IPS DF 4.7 (cell line): ENCODE data around the gene KHNYN.

Experiments
- DNase-seq: peaks from one replicate; pipeline ENCODE4 v3.0.0-alpha.2; 2013; ENCODE audit warnings: low spot score; ENCODE audit errors: extremely low read depth

The KHNYN gene

GRCh38 chr14:24422261-24422660, 7.5 kb upstream of the KHNYN start:
- DNase-seq, result no peak

GRCh38 chr14:24422694-24423601, 6.8 kb upstream of the KHNYN start:
- DNase-seq, result no peak

GRCh38 chr14:24425704-24426103, 4.0 kb upstream of the KHNYN start:
- no peak for DNase-seq

GRCh38 chr14:24426150-24426911, 3.4 kb upstream of the KHNYN start:
- no peak for DNase-seq

GRCh38 chr14:24426912-24427536, 2.7 kb upstream of the KHNYN start:
- no peak for DNase-seq

GRCh38 chr14:24427537-24428508, 1.9 kb upstream of the KHNYN start:
- no peak for DNase-seq

- no peak for DNase-seq
These were observed 943 bp upstream of the KHNYN start for GRCh38 chr14:24428628-24429394.

GRCh38 chr14:24430143-24430681, 458 bp downstream of the KHNYN start:
- no peak for DNase-seq

- DNase-seq, result no peak
These were observed 1.2 kb downstream of the KHNYN start for GRCh38 chr14:24430682-24431568.

GRCh38 chr14:24431569-24432258, 2.0 kb downstream of the KHNYN start:
- peak; percentile 88 for DNase-seq

GRCh38 chr14:24432259-24433131, 2.7 kb downstream of the KHNYN start:
- no peak for DNase-seq

GRCh38 chr14:24434036-24434435, 4.3 kb downstream of the KHNYN start:
- DNase-seq, result no peak

- no peak for DNase-seq
These were observed 4.9 kb downstream of the KHNYN start for GRCh38 chr14:24434676-24435075.

GRCh38 chr14:24435192-24435810, 5.5 kb downstream of the KHNYN start:
- DNase-seq, result no peak

- no peak for DNase-seq
These were observed 6.2 kb downstream of the KHNYN start for GRCh38 chr14:24435998-24436354.

- DNase-seq, result no peak
These were observed 6.7 kb downstream of the KHNYN start for GRCh38 chr14:24436355-24437019.
